Amygdala (tissue), 56 donors: ENCODE measurements around the gene PCNX2.

Experiments used
- DNase-seq, 56 donors: peaks; one replicate each; lab custom pipeline; 2025; lab: John Stamatoyannopoulos, UW

Gene PCNX2

DNA sequence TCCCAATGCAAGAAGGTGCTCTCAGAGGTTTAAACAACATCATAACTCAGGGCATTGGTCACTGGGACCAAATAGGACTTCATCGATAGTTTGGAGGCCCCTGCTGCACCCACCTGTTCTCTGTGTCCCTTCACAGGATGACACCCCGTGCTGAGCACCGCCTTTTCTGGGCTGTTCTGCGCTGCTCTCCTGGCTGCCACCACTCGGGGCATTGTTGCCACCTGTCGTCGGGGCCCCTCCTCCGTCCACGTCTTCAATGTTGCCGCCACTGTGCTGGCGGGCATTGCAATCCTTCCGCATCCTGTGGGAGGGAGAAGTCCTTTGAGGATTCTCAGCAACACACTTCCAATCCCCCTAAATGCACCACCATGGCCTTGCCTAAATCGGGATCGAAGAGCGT lies 297.4 kb downstream of the PCNX2 start:
- DNase-seq, result no peak

DNA sequence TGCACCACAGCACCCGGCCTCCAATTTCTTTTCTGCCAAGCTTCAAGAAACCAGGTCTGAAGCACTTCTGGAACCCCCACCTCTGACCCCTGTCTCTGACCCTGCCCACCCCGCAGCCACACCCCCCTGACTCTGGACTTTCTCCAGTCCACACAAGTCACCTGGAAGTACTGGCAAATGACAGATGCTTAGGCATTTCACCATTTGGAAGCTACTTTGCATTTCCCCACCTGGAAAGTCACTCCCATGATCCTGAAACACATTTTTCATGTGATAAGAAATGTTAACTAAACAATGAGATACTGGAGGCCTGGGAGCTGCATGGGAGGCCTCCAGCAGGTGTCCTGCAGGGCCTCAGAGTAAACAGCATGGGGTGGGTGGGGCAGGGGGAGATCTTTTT lies 299.4 kb downstream of the PCNX2 start:
- DNase-seq, result no peak

DNA sequence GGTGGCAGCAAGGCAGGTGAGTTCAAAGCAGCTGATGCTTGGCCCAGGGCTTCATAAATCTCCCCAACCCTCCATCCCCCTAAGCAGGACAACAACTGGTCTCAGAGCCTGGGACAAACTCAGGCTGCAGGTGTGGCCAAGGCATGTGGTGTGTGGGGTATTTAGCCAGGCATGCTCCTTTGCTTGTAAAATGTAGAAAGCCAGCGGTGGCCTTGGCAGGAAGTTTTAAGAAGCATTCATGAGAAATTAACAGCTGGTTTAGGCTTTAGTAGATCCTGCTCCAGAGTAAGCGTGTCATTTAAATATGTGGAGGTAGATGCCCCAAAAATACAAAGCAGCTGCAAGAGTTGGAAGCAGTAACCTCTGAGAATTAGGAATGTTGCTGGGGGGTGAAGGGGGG lies 300.3 kb downstream of the PCNX2 start:
- no peak for DNase-seq

DNA sequence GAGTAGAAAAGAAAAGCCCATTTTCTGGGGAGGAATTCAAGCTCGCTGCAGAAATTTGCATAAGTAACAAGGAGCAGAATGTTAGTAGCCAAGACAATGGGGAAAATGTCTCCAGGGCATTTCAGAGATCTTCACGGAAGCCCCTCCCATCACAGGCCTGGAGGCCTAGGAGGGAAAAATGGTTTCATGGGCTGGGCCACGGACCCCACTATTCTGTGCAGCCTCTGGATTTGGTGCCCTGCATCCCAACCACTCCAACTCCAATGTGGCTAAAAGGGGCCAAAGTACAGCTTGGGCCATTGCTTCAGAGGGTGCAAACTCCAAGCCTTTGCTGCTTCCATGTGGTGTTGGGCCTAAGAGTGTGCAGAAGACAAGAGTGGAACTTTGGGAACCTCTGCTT lies 302.0 kb downstream of the PCNX2 start:
- DNase-seq, result no peak

DNA sequence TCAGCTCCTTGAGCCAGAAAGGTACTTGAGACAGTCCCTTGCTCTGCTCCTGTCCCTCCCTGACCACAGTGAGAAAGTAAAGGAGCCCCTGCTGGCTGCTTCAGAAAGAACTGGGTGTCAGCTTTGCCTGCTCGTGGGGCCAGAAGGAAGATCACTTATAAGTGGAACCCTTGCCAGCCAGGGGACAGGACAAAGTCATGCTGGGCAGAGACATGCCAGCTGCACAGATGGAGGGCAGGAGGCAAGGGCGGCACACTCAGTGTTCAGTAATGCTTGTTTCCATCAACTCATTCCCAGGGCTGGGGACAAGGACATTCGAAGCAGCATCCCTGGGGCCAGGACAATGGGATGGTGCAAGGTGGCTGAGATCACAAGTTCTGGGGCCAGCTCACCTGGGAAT lies 303.3 kb downstream of the PCNX2 start:
- no peak for DNase-seq

- no peak for DNase-seq
Measured at GRCh38 chr1:232991238-232991637, 304.3 kb downstream of the PCNX2 start.

DNA sequence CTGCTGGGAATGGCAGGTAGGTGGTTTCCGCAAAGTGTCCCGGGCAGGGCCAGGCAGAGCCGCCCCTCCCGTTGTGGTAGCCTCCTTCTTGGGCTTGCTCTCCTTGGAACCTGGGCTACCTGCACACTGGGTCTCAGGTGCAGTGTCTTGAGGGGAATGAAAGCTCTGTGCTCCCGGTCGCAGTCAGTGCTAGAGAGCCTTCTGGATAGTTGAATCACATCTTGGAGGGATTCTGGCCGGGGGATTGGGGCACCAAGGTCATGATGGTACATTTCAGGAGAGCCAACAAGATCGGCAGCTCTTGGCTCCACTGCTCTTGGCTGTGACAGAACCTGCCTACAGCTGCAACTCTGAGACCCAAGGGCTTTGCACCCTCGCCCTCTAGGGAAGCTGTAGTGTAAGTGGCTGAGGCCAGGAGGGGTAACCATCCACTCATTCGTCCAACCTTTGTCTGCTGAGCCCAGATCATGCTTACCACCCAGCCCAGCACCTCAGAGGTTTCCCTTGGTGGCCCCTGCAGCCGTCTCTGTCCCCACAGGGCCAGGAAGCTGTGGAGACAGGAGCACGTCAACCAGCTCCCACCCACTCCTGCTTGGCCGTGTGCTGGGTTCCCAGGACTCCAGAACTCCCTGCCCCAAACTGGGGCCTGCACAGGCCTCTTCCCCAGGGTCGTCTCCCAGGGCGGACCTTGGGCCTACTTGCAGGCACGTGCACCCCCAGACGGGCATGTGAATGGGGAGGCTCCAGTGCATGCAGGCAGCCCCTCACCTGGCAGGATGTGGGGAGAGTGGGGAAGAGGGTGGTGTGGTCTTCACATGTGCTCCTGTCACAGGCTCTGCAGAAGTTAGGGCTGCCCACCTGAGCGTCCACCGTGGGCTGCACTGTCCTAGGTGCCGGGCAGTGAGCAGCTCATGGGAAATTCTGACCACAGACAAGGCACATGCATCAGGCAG lies 305.1 kb downstream of the PCNX2 start:
- DNase-seq, result no peak

DNA sequence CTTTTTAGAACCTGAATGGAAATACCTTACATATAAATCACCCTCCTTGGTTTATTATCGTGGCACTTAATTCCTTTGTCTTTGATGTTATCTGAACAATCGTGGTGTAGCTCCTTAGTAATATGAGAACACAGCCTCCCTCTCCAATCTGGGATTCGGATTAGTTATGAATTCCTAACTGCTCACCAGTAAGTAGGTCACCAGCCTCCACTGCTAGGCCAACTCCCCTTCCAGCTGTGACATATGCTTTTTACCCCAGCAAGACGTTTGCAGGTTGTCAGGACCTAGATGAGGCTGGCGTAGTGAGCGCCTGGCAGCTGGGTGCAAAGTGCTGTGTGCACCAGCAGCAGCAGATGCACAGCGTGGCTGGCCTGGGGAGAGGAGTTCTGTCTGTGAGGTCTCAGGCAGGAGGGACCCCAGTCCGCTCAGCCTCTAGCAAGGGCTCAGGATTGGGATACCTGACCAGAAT lies 306.9 kb downstream of the PCNX2 start:
- no peak for DNase-seq

DNA sequence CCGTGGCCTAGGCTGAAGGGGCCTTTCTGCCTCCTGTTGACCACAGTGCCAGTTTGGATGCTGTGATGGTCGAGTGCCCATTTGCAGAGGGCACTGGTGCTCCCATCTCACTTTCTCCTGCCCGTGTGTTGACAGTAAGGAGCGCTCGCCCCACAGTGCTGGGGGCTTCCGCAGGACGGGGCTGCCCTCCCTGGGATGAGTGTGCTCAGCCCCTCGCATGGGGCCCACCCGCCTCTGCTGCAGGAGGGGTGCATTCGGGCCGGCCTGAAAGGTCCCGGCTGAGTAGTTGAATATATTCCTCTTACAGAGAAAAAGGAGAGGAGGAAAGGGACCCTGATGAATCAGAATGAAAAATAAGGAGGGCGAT lies 307.8 kb downstream of the PCNX2 start:
- no peak for DNase-seq

GRCh38 chr1:232987046-232987773 lies 308.3 kb downstream of the PCNX2 start:
- DNase-seq, result no peak

- DNase-seq, result no peak
Measured at GRCh38 chr1:232986527-232986922, 309.0 kb downstream of the PCNX2 start.

DNA sequence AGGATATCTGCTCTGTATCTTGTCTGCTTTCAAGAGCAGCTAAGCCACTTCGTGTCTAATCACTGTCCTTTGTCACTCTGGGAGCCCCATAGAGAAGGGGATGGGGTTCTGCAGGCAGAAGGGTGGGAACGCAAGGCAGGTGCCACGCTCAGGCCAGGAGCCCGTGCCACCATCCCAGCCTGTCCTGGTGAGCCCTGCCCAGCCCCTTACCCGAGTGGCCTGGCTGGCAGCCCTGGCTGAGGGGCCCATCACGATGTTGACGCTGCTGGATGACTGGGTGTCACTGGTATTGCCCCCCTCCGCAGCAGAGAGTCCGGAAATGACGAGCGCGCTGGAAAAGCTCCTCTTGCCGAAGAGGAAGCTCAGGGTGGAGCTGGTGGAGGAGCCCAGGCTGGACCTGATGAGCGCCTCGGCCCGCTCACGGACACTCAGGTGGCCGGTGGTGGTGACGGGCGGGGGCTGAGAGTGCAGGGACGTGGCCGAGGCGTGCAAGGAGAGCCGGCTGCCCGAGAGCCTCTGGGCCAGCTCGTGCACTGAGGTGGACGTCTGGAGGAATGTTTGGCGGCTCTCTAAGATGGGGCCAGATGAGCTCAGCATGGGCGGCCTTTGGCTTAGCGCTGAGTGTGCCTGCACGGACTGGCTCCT lies 309.5 kb downstream of the PCNX2 start:
- no peak for DNase-seq

- DNase-seq, result peak in 34 of 56 donors; percentile 14 to 81 (median 39)
Measured at GRCh38 chr1:232984577-232985425, 310.7 kb downstream of the PCNX2 start.

GRCh38 chr1:232983817-232984567 lies 311.5 kb downstream of the PCNX2 start:
- no peak for DNase-seq

GRCh38 chr1:232983375-232983774 lies 312.1 kb downstream of the PCNX2 start:
- peak in 6 of 56 donors; percentile 6 to 50 (median 14) for DNase-seq

GRCh38 chr1:232982238-232982944 lies 313.1 kb downstream of the PCNX2 start:
- DNase-seq, result peak in 2 of 56 donors; percentile 14 to 22

GRCh38 chr1:232980986-232981560 lies 314.5 kb downstream of the PCNX2 start:
- peak in 1 of 56 donors; percentile 8 for DNase-seq

- peak in 10 of 56 donors; percentile 11 to 47 (median 18) for DNase-seq
Measured at GRCh38 chr1:232980355-232980978, 315.1 kb downstream of the PCNX2 start.
